ENCODE results near the gene WNT3A.

WNT3A gene

DNA sequence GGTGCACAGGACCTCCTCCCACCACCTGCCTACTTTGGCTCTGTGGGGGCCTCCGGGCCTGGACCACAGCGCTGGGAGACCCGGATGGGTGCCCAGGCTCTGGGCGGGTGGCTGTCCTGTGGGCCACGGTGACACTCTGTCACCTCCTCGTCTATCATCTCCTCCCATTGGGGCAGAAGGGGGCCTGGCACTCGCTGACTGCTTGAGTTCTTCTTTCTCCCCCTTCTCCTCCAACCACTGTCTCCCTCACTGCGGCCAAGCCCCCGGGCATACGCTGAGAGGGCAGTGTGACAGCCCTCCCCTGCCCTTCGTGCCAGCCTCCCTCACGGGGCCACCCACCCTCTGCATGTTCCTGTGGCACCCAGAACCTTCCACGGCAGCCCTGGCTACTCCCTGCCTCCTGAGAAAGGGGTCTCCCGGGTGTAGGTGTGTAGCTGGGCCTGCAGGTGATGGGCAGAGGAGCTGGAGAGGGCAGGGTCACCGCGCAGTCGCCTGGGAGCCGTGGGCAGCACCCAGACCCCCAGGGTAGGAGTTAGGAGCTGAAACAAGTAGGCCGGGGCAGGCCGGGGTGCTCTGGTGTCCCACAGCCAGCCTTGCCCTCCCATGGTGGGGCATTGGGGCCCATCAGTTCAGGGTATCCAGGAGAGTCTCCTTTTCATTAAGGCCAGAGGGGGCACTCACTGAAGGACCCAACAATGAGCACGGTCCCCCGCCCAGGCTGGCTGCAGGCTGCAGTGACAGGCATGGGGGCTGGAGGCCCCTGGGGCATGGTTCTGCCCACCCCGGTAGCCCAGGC lies 66.5 kb downstream of the WNT3A start:
- DNase-seq, result no peak

- no peak for DNase-seq
Measured at GRCh38 chr1:228073857-228074545, 67.2 kb downstream of the WNT3A start.

- no peak for DNase-seq
Measured at GRCh38 chr1:228074954-228075730, 68.3 kb downstream of the WNT3A start.

GRCh38 chr1:228075801-228076271 lies 69.0 kb downstream of the WNT3A start:
- no peak for DNase-seq

GRCh38 chr1:228076796-228077430 lies 70.1 kb downstream of the WNT3A start:
- no peak for DNase-seq

- no peak for DNase-seq
Measured at GRCh38 chr1:228077565-228078330, 71.0 kb downstream of the WNT3A start.

- no peak for DNase-seq
Measured at GRCh38 chr1:228079013-228079412, 72.2 kb downstream of the WNT3A start.

GRCh38 chr1:228079601-228080263 lies 72.9 kb downstream of the WNT3A start:
- no peak for DNase-seq

GRCh38 chr1:228081144-228081543 lies 74.3 kb downstream of the WNT3A start:
- no peak for DNase-seq

- DNase-seq, result no peak
Measured at GRCh38 chr1:228081578-228082213, 74.9 kb downstream of the WNT3A start.

DNA sequence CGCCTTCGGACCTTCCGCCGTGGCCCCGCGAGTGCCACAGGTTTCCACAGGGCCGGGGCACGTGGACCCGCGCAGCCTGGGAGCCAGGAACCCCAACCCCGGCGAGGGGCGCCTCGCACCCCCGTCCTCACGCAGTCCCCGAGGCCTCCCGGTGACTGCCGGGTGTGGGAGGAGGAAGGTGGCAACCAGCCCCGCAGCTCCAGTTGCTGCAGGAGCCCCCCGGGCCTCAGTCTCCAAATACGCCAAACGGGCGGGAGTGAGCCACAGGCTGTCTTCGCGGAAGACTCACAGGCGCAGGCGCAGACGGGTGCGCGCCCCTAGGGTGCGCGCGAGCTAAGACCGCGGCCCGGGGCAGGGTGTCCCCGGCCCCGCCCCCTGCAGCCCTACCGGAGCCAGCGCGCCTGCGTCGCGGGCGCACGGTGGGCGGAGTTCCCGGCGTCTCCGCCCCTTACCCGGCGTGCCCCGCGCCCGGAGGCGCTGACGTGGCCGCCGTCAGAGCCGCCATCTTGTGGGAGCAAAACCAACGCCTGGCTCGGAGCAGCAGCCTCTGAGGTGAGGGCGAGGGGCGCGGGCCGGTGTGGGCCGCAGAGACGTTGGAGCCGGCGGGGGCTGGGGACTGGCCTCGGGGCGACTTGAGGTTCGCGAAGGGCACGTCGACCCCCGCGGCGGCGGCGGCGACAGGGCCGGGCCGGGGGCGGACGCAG lies 75.6 kb downstream of the WNT3A start, which contains the start of gene ARF1:
Gene ARF1, plus strand, starts transcription at position 495 of the 704 bp plus-strand sequence. CDS start 14,407 bp downstream, outside the sequence.
- peak; percentile 75 to 83 for DNase-seq

DNA sequence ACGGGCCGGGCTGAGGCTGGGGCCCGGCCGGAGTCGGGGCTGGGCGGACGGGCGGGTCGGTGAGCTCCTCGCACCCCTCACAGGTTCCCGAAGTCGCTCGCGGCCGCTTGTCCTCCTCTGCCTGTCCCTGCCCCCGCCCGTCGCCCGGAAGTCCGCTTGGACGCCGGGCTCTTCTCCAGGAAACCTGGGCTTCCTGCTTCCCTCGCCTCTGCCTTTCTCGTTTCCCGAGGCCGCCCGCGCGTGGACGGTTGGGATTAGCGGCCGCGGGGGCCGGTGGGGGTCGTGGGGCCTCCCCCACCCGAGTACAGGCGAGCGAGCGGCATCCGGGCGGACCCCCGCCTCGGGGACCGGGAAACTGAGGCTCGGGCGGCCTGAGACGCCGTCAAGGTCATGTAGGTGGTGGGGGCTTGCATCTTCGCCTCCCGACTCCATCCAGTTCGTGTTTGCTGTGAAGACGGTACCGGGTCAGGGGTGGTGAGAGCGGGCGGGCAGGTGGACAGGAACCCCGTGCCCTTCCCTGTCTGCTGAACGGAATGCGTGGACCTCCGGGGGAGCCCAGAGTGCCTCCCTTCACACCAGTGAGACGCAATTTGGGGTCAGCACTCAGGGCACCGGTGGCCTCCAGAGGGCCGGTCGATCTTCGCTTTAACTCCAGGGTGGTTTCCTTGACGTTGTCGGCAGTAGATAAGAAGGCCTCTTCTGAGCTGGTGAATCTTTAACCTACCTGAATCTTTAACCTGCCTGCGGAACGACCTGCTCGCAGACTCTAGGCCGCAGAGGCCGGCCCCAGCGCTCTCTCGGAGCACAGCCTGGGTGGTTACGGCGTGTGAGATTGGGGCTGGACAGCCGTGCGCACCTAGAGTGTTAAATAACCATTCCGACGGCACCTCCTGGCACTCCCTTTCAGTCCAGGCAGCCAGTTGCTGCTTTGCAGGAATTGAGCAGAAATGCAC lies 76.4 kb downstream of the WNT3A start:
- DNase-seq, result no peak

DNA sequence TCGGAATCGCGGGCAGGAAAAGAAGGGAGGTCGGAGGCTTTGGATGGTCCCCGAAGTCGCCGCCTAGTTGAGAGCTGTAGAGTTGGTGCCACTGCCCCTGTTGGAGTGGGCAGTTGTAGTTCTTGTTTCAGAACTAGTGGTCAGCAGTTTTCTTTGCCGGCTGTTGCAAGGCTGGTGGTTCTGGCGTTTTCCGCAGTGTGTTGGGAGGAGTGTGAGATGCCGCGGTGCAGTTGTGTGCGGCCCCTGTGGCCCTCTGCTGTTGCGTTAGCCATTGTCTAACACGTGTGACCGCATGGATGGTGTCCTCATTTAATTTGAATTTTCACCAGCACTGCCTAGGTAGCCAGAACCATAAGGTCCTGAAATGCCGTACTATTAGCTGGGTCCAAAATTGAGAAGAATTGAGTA lies 77.1 kb downstream of the WNT3A start:
- DNase-seq, result no peak

- no peak for DNase-seq
Measured at GRCh38 chr1:228084325-228084724, 77.5 kb downstream of the WNT3A start.

DNA sequence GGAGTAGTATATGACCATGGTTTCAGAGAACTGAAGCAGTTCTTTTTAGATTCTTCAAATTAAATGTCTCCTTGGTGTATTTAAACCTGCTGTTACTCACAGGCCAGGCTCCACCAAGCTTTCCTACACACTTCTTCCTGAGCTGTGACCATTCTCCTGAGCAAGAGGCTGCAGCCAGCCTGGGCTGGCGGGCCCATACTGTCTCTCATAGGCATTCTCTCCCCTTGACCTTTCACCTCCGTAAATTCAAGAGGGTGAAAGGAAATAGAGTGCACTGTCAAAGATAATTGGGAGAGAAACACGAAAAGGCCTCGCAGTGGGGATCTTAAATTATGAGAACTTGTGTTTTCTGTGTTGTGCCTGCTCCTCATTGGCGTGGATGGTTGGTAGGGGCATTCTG lies 78.0 kb downstream of the WNT3A start:
- no peak for DNase-seq

DNA sequence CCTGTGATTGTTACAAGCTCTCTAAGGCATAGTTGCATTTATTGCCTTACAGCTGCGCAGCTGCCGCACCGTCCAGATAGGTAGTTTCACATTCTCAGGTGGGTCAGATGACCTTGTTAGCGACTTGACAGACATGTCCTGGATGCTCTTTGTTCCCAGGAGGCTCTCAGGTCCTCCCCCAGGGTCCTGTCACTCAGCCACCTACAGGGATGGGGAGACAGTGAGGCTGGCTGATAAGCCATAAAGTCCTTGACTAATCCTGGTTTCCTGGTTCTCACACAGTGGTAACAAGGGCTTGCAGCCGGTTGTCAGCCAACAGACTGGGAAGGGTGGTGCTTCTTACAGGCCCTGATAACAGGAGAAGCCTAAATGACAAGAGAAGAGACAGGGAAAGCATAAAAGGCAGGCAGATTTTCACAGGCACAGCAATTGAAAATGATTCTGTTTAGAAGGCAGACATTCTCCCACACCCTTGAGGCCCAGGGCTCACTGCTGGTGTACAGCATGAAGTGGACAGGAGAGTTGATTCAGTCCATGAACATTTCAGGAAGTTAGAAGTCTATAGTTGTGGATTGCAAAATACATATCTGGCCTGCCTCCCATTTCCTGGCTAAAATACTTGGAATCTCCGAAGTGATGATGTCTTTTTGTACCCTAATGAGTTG lies 78.6 kb downstream of the WNT3A start:
- DNase-seq, result no peak

DNA sequence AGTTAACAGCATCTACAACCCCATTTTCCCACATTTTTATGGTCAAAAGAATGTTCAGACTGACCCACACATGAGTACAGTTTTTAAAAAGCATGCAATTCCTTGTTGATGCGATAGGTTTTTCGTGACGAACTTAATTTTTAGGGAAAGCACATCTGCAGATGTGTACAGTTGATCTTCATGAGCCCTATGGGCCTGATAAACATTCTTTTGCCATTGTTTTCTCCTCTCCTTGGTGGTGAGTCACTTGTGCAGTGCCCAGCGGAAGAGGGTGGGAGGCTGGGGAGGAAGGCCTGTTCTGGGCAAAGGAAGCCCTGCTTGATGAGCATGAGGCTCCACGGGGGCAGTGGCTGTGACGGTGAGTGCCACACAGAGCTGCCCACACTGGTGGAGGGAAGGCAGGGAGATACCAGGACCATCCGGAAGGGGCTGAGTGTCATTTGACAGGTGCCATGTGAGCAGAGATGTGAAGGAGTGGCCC lies 81.0 kb downstream of the WNT3A start:
- DNase-seq, result peak in 1 of 2 donors; percentile 63

Data from bone marrow (tissue), 2 donors.